K562 (cell line): ENCODE data around the gene DOK4. TPM values are rescaled to one million over a fixed set of nuclear protein-coding genes. Genes with fewer than 3 reads are reported as not detected.

Experiments
- BMI1 ChIP-seq: fragments of 150-350 bp; IDR thresholded peaks from 2 replicates; pipeline ENCODE4 v1.6.1; 2014; ENCODE audit warnings: low read length
- FOS ChIP-seq: IDR thresholded peaks from 3 replicates; pipeline ENCODE4 v1.6.1; 2011; ENCODE audit not compliant: insufficient read length; ENCODE audit errors: extremely low read depth
- FUS ChIP-seq: fragments of 200-400 bp; formaldehyde crosslinking; optimal IDR thresholded peaks from 2 replicates; pipeline ENCODE3; 2017; ENCODE audit warnings: low read depth, low read length
- HNRNPL ChIP-seq: fragments of 200-400 bp; formaldehyde crosslinking; IDR thresholded peaks from 2 replicates; pipeline ENCODE4 v1.6.1; 2017; ENCODE audit warnings: low read depth, mild to moderate bottlenecking, low read length
- KLF16 ChIP-seq: IDR thresholded peaks from 2 replicates; pipeline ENCODE4 v1.6.1; 2016; ENCODE audit warnings: antibody characterized with exemption
- MAZ ChIP-seq, 2 experiments: fragments of 450-650 bp in 1 of 2; sonication (generic) in 1 of 2; formaldehyde crosslinking; IDR thresholded peaks in 1 of 2; conservative IDR thresholded peaks in 1 of 2; 2 replicates each; pipeline versions ENCODE4 v1.4.0 to v1.5.0; 2020; ENCODE audit warnings: mild to moderate bottlenecking in 1 of 2, missing genetic modification reagents in 1 of 2
- NCOR1 ChIP-seq: fragments of 450-650 bp; IDR thresholded peaks from 2 replicates; pipeline ENCODE4 v1.6.1; 2016; ENCODE audit warnings: mild to moderate bottlenecking, moderate library complexity
- NFYB ChIP-seq: IDR thresholded peaks from 2 replicates; pipeline ENCODE4 v1.6.1; 2011; ENCODE audit warnings: mild to moderate bottlenecking, moderate library complexity; ENCODE audit not compliant: insufficient read length; ENCODE audit errors: extremely low read depth
- PKNOX1 ChIP-seq: fragments of 450-650 bp; IDR thresholded peaks from 2 replicates; pipeline ENCODE4 v1.6.1; 2016
- PML ChIP-seq: IDR thresholded peaks from 2 replicates; pipeline ENCODE4 v1.6.1; 2012; ENCODE audit warnings: low read length, inconsistent platforms
- PTBP1 ChIP-seq: fragments of 200-400 bp; formaldehyde crosslinking; IDR thresholded peaks from 2 replicates; pipeline ENCODE4 v1.6.1; 2017; ENCODE audit warnings: low read depth, low read length
- RCOR1 ChIP-seq, 2 experiments: IDR thresholded peaks; 2 replicates each; pipeline ENCODE4 v1.6.1; 2012; ENCODE audit warnings: low read depth in 2 of 2, low read length in 2 of 2, borderline replicate concordance in 1 of 2, improper control_type of control experiment in 1 of 2
- SRF ChIP-seq, 2 experiments: fragments of 250-450, 450-650 bp in 1 of 2; sonication (Bioruptor Pico) in 1 of 2; sonication (generic) in 1 of 2; formaldehyde crosslinking; IDR thresholded peaks; 2 replicates each; pipeline versions ENCODE4 v1.5.0 to v1.5.1; 2020 to 2022; ENCODE audit warnings: mild to moderate bottlenecking in 1 of 2, missing genetic modification reagents in 1 of 2
- THRB ChIP-seq: fragments of 450-650 bp; formaldehyde crosslinking; conservative IDR thresholded peaks from 2 replicates; pipeline ENCODE4 v1.4.0; 2022; ENCODE audit warnings: mild to moderate bottlenecking, missing genetic modification characterization
- VEZF1 ChIP-seq: fragments of 200-800 bp; sonication (Bioruptor generic); IDR thresholded peaks from 2 replicates; pipeline ENCODE4 v1.6.1; 2017; ENCODE audit warnings: missing genetic modification characterization, missing compliant biosample characterization
- ZBTB9 ChIP-seq: fragments of 450-650 bp; formaldehyde crosslinking; IDR thresholded peaks from 2 replicates; pipeline ENCODE4 v1.4.0; 2020; ENCODE audit warnings: mild to moderate bottlenecking, moderate library complexity
- ZNF197 ChIP-seq: fragments of 200-800 bp; sonication (Bioruptor generic); IDR thresholded peaks from 2 replicates; pipeline ENCODE4 v1.6.1; 2016; ENCODE audit warnings: low read depth, missing genetic modification characterization, missing compliant biosample characterization
- polyA plus RNA-seq, 8 experiments: library from polyadenylated mRNA; depleted of rRNA in 4 of 8; stranded (reverse) in 5 of 8; unstranded in 3 of 8; fragments of >200 nt; fragmentation: Nextera tagmentation in 2 of 8; fragmentation: Illumina TruSeq in 1 of 8; extraction: Ambion mirVana in 2 of 8; extraction: Trizol in 1 of 8; gene quantifications; 2 replicates each; pipeline versions ENCODE4 v1.2.1 to v1.2.3, GENCODE V29; 2011 to 2014; ENCODE audit warnings: inconsistent platforms in 1 of 8, missing spikeins in 1 of 8
- total RNA-seq, 7 experiments: library from RNA; depleted of rRNA in 6 of 7; stranded (reverse); fragments of >200 nt in 6 of 7; fragmentation: Illumina TruSeq in 2 of 7; extraction: Trizol in 2 of 7; gene quantifications; 2 replicates each; pipeline versions ENCODE4 v1.2.1 to v1.2.3, GENCODE V29; 2011 to 2021; ENCODE audit warnings: low replicate concordance in 1 of 7
- TF ChIP-seq, protein P1 (sequence below): sonication (generic); formaldehyde crosslinking; IDR thresholded peaks from 2 replicates; pipeline ENCODE4 v1.8.0; 2022; ENCODE audit warnings: mild to moderate bottlenecking, missing genetic modification reagents, borderline replicate concordance

DOK4 gene
- total and polyA plus RNA-seq, 9 of the 15 experiments (the other 6 are each of a cell fraction or from before 2014, with no cell fraction given), result 0.10 to 14.4 (median 8.3) TPM

- TF ChIP-seq HNRNPL (no peak), MAZ (CRISPR knock-in tag; conservative IDR thresholded peaks at IDR 0.05 in 1 of 2, IDR thresholded peaks at IDR 0.05 in 1 of 2) (peak in 1 of 2 experiments; percentile 80), NFYB (peak; percentile 96), PTBP1 (no peak), RCOR1 (IDR thresholded peaks at IDR 0.05; ENCODE audit: borderline replicate concordance in 1 of 2, low read depth in 2 of 2, low read length in 2 of 2) (peak in 1 of 2 experiments; percentile 49; a peak in 2 of 4 replicates), THRB (CRISPR knock-in tag) (0 out of 2 replicates have a peak, but pooled peaks have one; percentile 13), BMI1 (peak; percentile 69; the same call in 1 of the 2 replicates), PML (no peak), PKNOX1 (peak; percentile 98), FOS (peak; percentile 95), FUS (no peak), ZBTB9 (CRISPR knock-in tag) (no peak), ZNF197 (no peak), NCOR1 (no peak), KLF16 (no peak), VEZF1 (CRISPR knock-in tag) (peak; percentile 97), SRF (CRISPR knock-in tag; IDR thresholded peaks at IDR 0.05) (no peak)
- TF ChIP-seq, protein P1, sequence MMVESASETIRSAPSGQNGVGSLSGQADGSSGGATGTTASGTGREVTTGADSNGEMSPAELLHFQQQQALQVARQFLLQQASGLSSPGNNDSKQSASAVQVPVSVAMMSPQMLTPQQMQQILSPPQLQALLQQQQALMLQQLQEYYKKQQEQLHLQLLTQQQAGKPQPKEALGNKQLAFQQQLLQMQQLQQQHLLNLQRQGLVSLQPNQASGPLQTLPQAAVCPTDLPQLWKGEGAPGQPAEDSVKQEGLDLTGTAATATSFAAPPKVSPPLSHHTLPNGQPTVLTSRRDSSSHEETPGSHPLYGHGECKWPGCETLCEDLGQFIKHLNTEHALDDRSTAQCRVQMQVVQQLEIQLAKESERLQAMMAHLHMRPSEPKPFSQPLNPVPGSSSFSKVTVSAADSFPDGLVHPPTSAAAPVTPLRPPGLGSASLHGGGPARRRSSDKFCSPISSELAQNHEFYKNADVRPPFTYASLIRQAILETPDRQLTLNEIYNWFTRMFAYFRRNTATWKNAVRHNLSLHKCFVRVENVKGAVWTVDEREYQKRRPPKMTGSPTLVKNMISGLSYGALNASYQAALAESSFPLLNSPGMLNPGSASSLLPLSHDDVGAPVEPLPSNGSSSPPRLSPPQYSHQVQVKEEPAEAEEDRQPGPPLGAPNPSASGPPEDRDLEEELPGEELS (CRISPR knock-in tag), result no peak
Observed at GRCh38 chr16:57535680-57536305, 49.5 kb upstream of the DOK4 start (continued).
